HUDEP-2 (cell line): ENCODE data around the gene GPR176.
A peak's percentile ranks its signal among the peaks of the same experiment; 100 is the strongest.

Experiments
- DNase-seq, 76 experiments: peaks; one replicate each; lab custom pipeline; 2025; ENCODE audit not compliant: unreplicated experiment in 76 of 76; lab: John Stamatoyannopoulos, UW

GPR176 gene

GRCh38 chr15:39787479-39787878 is 132.6 kb downstream of the GPR176 start:
- DNase-seq = no peak

GRCh38 chr15:39786447-39787056 is 133.5 kb downstream of the GPR176 start:
- peak in 24 of 76 experiments; percentile 3 to 57 (median 24) for DNase-seq

- DNase-seq = no peak
Observed at GRCh38 chr15:39785841-39786240, 134.2 kb downstream of the GPR176 start.

- no peak for DNase-seq
Observed at GRCh38 chr15:39785139-39785538, 134.9 kb downstream of the GPR176 start.

GRCh38 chr15:39784638-39785037 is 135.4 kb downstream of the GPR176 start:
- DNase-seq = no peak

GRCh38 chr15:39784125-39784524 is 135.9 kb downstream of the GPR176 start:
- no peak for DNase-seq

GRCh38 chr15:39783244-39783820 is 136.7 kb downstream of the GPR176 start:
- peak in 1 of 76 experiments; percentile 23 for DNase-seq

- DNase-seq = peak; percentile 35 to 98 (median 93)
Observed at GRCh38 chr15:39782441-39783138, 137.5 kb downstream of the GPR176 start, which contains the start of gene FSIP1. Gene FSIP1 (minus strand): TSS chr15:39782841. CDS start chr15:39776524, 6,317 bp downstream.

GRCh38 chr15:39781967-39782302 is 138.1 kb downstream of the GPR176 start:
- DNase-seq = no peak

GRCh38 chr15:39781147-39781966 is 138.7 kb downstream of the GPR176 start:
- no peak for DNase-seq

- DNase-seq = no peak
Observed at GRCh38 chr15:39778021-39778420, 142.0 kb downstream of the GPR176 start.

GRCh38 chr15:39777496-39777895 is 142.6 kb downstream of the GPR176 start:
- DNase-seq = no peak

GRCh38 chr15:39776068-39776467 is 144.0 kb downstream of the GPR176 start:
- DNase-seq = no peak

GRCh38 chr15:39774688-39775267 is 145.3 kb downstream of the GPR176 start:
- no peak for DNase-seq

- no peak for DNase-seq
Observed at GRCh38 chr15:39770748-39771689, 149.0 kb downstream of the GPR176 start.

- DNase-seq = no peak
Observed at GRCh38 chr15:39767921-39768320, 152.1 kb downstream of the GPR176 start.

- no peak for DNase-seq
Observed at GRCh38 chr15:39761006-39761405, 159.1 kb downstream of the GPR176 start.

- peak in 29 of 76 experiments; percentile 4 to 64 (median 34) for DNase-seq
Observed at GRCh38 chr15:39756806-39757522, 163.1 kb downstream of the GPR176 start.

GRCh38 chr15:39752991-39753390 is 167.1 kb downstream of the GPR176 start:
- no peak for DNase-seq
